Sigmoid colon (tissue), 7 donors: ENCODE measurements around the gene MNAT1. TPM values are rescaled to one million over a fixed set of nuclear protein-coding genes. Genes with fewer than 3 reads are reported as not detected.

Experiments used
- DNase-seq: peaks from one replicate; pipeline ENCODE4 v3.0.0-alpha.2; 2019
- H3K27ac ChIP-seq, 4 donors: fragments of 200-600 bp; sonication (generic); one replicate each; pipeline ENCODE4 v1.5.1; 2016 to 2019; ENCODE audit warnings: mild to moderate bottlenecking in 1 of 4
- H3K27me3 ChIP-seq, 3 donors: fragments of 200-600 bp; sonication (generic); one replicate each; pipeline ENCODE4 v1.5.1; 2019; ENCODE audit warnings: mild to moderate bottlenecking in 1 of 3
- H3K36me3 ChIP-seq, 4 donors: fragments of 200-600 bp; sonication (generic); one replicate each; pipeline ENCODE4 v1.5.1; 2016 to 2019
- H3K4me1 ChIP-seq, 4 donors: fragments of 200-600 bp; sonication (generic); one replicate each; pipeline ENCODE4 v1.5.1; 2017 to 2019
- H3K4me3 ChIP-seq, 4 donors: fragments of 200-600 bp; sonication (generic); one replicate each; pipeline ENCODE4 v1.5.1; 2017 to 2019; ENCODE audit warnings: mild to moderate bottlenecking in 2 of 4, moderate library complexity in 1 of 4
- H3K9me3 ChIP-seq, 4 donors: fragments of 200-600 bp in 3 of 4; sonication (generic) in 3 of 4; one replicate each; pipeline versions ENCODE4 v1.5.1 to v1.6.1; 2013 to 2019
- CTCF ChIP-seq, 4 experiments: fragments of 450-650 bp in 3 of 4; fragments of 200-600 bp in 1 of 4; IDR thresholded peaks; one replicate each; pipeline ENCODE4 v1.5.1; 2016 to 2019; ENCODE audit warnings: antibody characterized with exemption in 4 of 4, mild to moderate bottlenecking in 3 of 4, moderate library complexity in 2 of 4
- EP300 ChIP-seq, 4 donors: sonication (generic); formaldehyde crosslinking; IDR thresholded peaks; one replicate each; pipeline ENCODE4 v1.6.1; 2017; ENCODE audit warnings: antibody characterized with exemption in 4 of 4
- POLR2A ChIP-seq, 2 donors: fragments of 450-650 bp; IDR thresholded peaks; one replicate each; pipeline ENCODE4 v1.6.1; 2016; ENCODE audit warnings: antibody characterized with exemption in 2 of 2, mild to moderate bottlenecking in 2 of 2, moderate library complexity in 2 of 2
- POLR2AphosphoS5 ChIP-seq, 4 donors: sonication (generic); formaldehyde crosslinking; IDR thresholded peaks; one replicate each; pipeline ENCODE4 v1.6.1; 2017; ENCODE audit warnings: antibody characterized with exemption in 4 of 4
- WGBS, 2 donors: extraction: QIAGEN DNeasy Blood & Tissue Kit; methylation state at CpG; one replicate each; pipeline ENCODE4 v1.1.7; 2013; 5-methylcytosine and 5-hydroxymethylcytosine counted together
- intact Hi-C: fragments of 100-400 bp; cut with DNase I; formaldehyde crosslinking; loops from one replicate; pipeline ENCODE4 v1.15.1; 2023
- polyA plus RNA-seq, 3 donors: library from polyadenylated mRNA; stranded (reverse); fragments of 200-250 nt; gene quantifications; one replicate each; pipeline ENCODE4 v1.2.3, GENCODE V29; 2013
- total RNA-seq, 4 donors: library from RNA; depleted of rRNA; stranded (reverse); fragments of >200 nt; gene quantifications; one replicate each; pipeline ENCODE4 v1.1.0, GENCODE V29; 2016
- donor health status: healthy with polysubstance abuse.
- donor health status: Bipolar disorder and iron deficiency.
- donor health status: healthy.

The MNAT1 gene
- total and polyA plus RNA-seq, 7 donors: 9.5 to 65.0 (median 22.4) TPM

- H3K27ac ChIP-seq: peak overlapping the region; percentile 80 to 88 (median 84)
- no peak for TF ChIP-seq EP300 (IDR thresholded peaks at IDR 0.05)
- no peak for TF ChIP-seq CTCF (IDR thresholded peaks at IDR 0.05)
- TF ChIP-seq POLR2AphosphoS5 (IDR thresholded peaks at IDR 0.05): no peak
- no peak for TF ChIP-seq POLR2A (IDR thresholded peaks at IDR 0.05)
- WGBS, 2 donors: 10 to 11% methylated on average over 12 of the region's 12 CpGs
- DNase-seq: no peak
- H3K9me3 ChIP-seq: no peaks in the 10 kb centered on the region
- intact Hi-C loops: loop anchor here (5.0 kb wide), 1 partner anchor 260 kb away; the partner anchor contains the start of gene SIX4
- H3K4me3 ChIP-seq: peak overlapping the region; percentile 62 to 75 (median 72)
- H3K4me1 ChIP-seq: peaks cover 0 to 37% (median 27%) of the 10 kb centered on the region in 4 donors
- H3K36me3 ChIP-seq: peaks cover 0 to 21% (median 4%) of the 10 kb centered on the region in 4 donors
- H3K27me3 ChIP-seq: no peaks in the 10 kb centered on the region
Measured at GRCh38 chr14:60981633-60982455, 247.3 kb downstream of the MNAT1 start.

DNA sequence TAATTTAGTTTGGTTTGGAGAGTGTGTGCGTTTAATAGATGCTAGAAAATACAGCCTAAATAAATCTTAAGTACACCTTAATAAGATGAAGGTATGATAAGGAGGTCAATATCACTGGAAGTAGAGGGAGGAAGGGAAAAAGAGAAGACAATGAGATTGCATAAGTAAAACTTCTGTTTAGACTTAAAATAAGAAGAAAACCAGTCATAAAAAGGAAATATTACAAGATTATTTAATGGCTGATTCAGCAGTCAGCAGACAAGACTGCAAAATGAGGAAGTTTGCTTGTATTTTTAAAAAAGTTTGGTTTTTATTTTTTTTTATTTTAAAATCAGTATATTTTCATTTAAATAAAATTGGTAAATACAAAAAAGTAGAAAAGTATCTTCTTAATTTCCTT lies 249.6 kb downstream of the MNAT1 start:
- H3K4me3 ChIP-seq: no peak overlapping the region
- 88 to 93% methylated on average over 1 of the region's 1 CpG for WGBS, 2 donors
- no peaks in the 10 kb centered on the region for H3K9me3 ChIP-seq
- peaks cover 0 to 21% (median 14%) of the 10 kb centered on the region in 4 donors for H3K4me1 ChIP-seq
- intact Hi-C loops: loop anchor here (5.0 kb wide), 1 partner anchor 262 kb away; the partner anchor contains the start of gene SIX4
- DNase-seq: no peak
- H3K27ac ChIP-seq: no peak overlapping the region
- no peak for TF ChIP-seq EP300 (IDR thresholded peaks at IDR 0.05)
- TF ChIP-seq POLR2AphosphoS5 (IDR thresholded peaks at IDR 0.05): no peak
- no peak for TF ChIP-seq CTCF (IDR thresholded peaks at IDR 0.05)
- no peak for TF ChIP-seq POLR2A (IDR thresholded peaks at IDR 0.05)
- H3K27me3 ChIP-seq: no peaks in the 10 kb centered on the region
- H3K36me3 ChIP-seq: peaks cover 0 to 30% (median 4%) of the 10 kb centered on the region in 4 donors

DNA sequence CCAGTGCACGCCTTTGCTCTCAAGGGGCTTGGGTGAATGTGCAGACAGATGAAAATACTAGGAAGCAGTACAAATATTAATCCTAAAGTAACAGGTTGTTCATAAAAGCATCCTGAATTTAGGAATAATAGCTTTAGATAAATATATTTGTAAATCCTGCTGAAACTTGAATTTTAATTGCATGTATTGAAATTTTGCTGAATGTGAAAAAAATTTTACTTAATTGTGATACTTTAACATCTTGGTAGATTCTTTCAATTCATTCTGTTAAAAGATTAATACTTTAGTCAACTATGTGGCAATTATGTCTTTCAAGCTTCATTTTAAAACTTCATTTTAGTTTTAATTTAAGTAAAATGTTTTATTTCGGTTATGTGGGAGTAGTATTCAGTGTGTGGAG lies 251.9 kb downstream of the MNAT1 start:
- H3K4me3 ChIP-seq: no peak overlapping the region
- no peaks in the 10 kb centered on the region for H3K27me3 ChIP-seq
- H3K9me3 ChIP-seq: no peaks in the 10 kb centered on the region
- no peak for DNase-seq
- no peak overlapping the region for H3K27ac ChIP-seq
- TF ChIP-seq POLR2A (IDR thresholded peaks at IDR 0.05) (no peak), EP300 (IDR thresholded peaks at IDR 0.05) (no peak)
- peaks cover 0 to 12% (median 6%) of the 10 kb centered on the region in 4 donors for H3K4me1 ChIP-seq
- 96 to 97% methylated on average over 2 of the region's 2 CpGs for WGBS, 2 donors
- peaks cover 0 to 49% (median 6%) of the 10 kb centered on the region in 4 donors for H3K36me3 ChIP-seq
- intact Hi-C loops: no loop called here

GRCh38 chr14:60989599-60989998 lies 255.0 kb downstream of the MNAT1 start:
- no peaks in the 10 kb centered on the region for H3K9me3 ChIP-seq
- H3K36me3 ChIP-seq: peaks cover 0 to 72% (median 6%) of the 10 kb centered on the region in 4 donors

More at GRCh38 chr14:60989599-60989998, 255.0 kb downstream of the MNAT1 start:
- no peak overlapping the region for H3K4me3 ChIP-seq
- TF ChIP-seq POLR2A (IDR thresholded peaks at IDR 0.05): no peak
- no peak for TF ChIP-seq EP300 (IDR thresholded peaks at IDR 0.05)
- TF ChIP-seq CTCF (IDR thresholded peaks at IDR 0.05): no peak
- DNase-seq: no peak
- intact Hi-C loops: no loop called here
- WGBS, 2 donors: 88 to 94% methylated on average over 2 of the region's 2 CpGs
- H3K27me3 ChIP-seq: no peaks in the 10 kb centered on the region
- no peak overlapping the region for H3K27ac ChIP-seq
- H3K4me1 ChIP-seq: no peaks in the 10 kb centered on the region
